ENCODE data around the gene DDX31. TPM values are rescaled to one million over a fixed set of nuclear protein-coding genes. Genes with fewer than 3 reads are reported as not detected.

Gene DDX31
- total and polyA plus RNA-seq, 2 donors (not counting 1 experiment from before 2014, with no cell fraction given) = 16.4 to 22.7 TPM

GRCh38 chr9:132543251-132543650, 126.5 kb downstream of the DDX31 start:
- H3K36me3 ChIP-seq (replicated peaks in 1 of 2; ENCODE audit: control extremely low read depth in 1 of 2, control insufficient read depth in 1 of 2, extremely low read depth in 1 of 2, insufficient read depth in 2 of 2, low read length in 1 of 2) = no peaks in the 10 kb centered on the region
- no peak for TF ChIP-seq EZH2 (IDR thresholded peaks at IDR 0.05; ENCODE audit: borderline replicate concordance, insufficient read depth, low read depth, low read length, poor library complexity, severe bottlenecking)
- no peaks in the 10 kb centered on the region for H3K79me2 ChIP-seq (ENCODE audit: control insufficient read depth, insufficient read depth, low read length)
- H3K4me2 ChIP-seq (replicated peaks; ENCODE audit: low read depth, low read length, poor library complexity, severe bottlenecking) = no peak overlapping the region
- no peak overlapping the region for H3K27ac Mint-ChIP-seq
- H3K4me1 Mint-ChIP-seq = peaks cover 5% of the 10 kb centered on the region
- no peaks in the 10 kb centered on the region for H4K20me1 ChIP-seq (ENCODE audit: control insufficient read depth, insufficient read depth, low read length, poor library complexity, severe bottlenecking)
- H2AFZ ChIP-seq (ENCODE audit: insufficient read depth, low read depth, low read length, poor library complexity, severe bottlenecking) = no peak overlapping the region
- ChIA-PET POLR2A (no interaction called here), CTCF (no interaction called here)
- H3K9me3 Mint-ChIP-seq (ENCODE audit: insufficient read depth) = no peaks in the 10 kb centered on the region
- intact Hi-C loops (cut with micrococcal nuclease) = no loop called here
- H3K4me3 ChIP-seq (ENCODE audit: control extremely low read depth in 1 of 5, extremely low read depth in 1 of 5, insufficient read depth in 1 of 5, low read depth in 2 of 5, low read length in 4 of 5) = no peak overlapping the region
- H3K27me3 Mint-ChIP-seq = peaks cover 23% of the 10 kb centered on the region
- H3K4me1 ChIP-seq (ENCODE audit: control insufficient read depth in 2 of 2, insufficient read depth in 2 of 2, low read length in 2 of 2) = peaks cover 3 to 8% of the 10 kb centered on the region in 2 donors
- no peaks in the 10 kb centered on the region for H3K9me3 ChIP-seq (ENCODE audit: control extremely low read depth in 1 of 3, control insufficient read depth in 2 of 3, insufficient read depth in 1 of 3, low read length in 2 of 3)
- whole genome bisulfite sequencing (ENCODE audit: insufficient coverage) = 100% methylated on average over 4 of the region's 4 CpGs
- ATAC-seq (ENCODE audit: low read depth) (no peak), DNase-seq (no peak)
- H3K4me3 Mint-ChIP-seq = no peak overlapping the region
- no peak overlapping the region for H3K27ac ChIP-seq (ENCODE audit: low read length in 2 of 2)
- peaks cover 0 to 23% (median 0%) of the 10 kb centered on the region in 4 experiments for H3K27me3 ChIP-seq (replicated peaks in 1 of 4; ENCODE audit: control extremely low read depth in 1 of 4, control insufficient read depth in 3 of 4, insufficient read depth in 4 of 4, low read length in 3 of 4)
- H3K9ac ChIP-seq (ENCODE audit: low read length) = no peak overlapping the region

Other genes with a start within 250 kb of the DDX31 start
- gene BARHL1, start 87.4 kb downstream of the DDX31 start, total RNA-seq = not detected in 2 replicates
- not detected in 2 replicates for gene BARHL1, start 87.4 kb downstream of the DDX31 start, polyA plus RNA-seq
- 17.0 and 18.8 TPM in 2 replicates for gene GTF3C4, start 481 bp upstream of the DDX31 start, total RNA-seq
- 1.5 and 2.5 TPM in 2 replicates for gene GTF3C4, start 481 bp upstream of the DDX31 start, polyA plus RNA-seq
- 1.9 and 4.4 TPM in 2 replicates for gene AK8, start 208.3 kb upstream of the DDX31 start, total RNA-seq
- 1.8 and 8.6 TPM in 2 replicates for gene AK8, start 208.3 kb upstream of the DDX31 start, polyA plus RNA-seq
- 2.4 and 2.8 TPM in 2 replicates for gene SPACA9, start 208.9 kb upstream of the DDX31 start, total RNA-seq
- 2.9 and 4.5 TPM in 2 replicates for gene SPACA9, start 208.9 kb upstream of the DDX31 start, polyA plus RNA-seq